ENCODE measurements around the gene GNG7.
"Not testable (repeated sequence)": the region's sequence is repeated elsewhere in the genome, so short reads cannot be mapped to it uniquely, and the experiment has no call there.

GNG7 gene

GRCh38 chr19:2511570-2511969, 190.9 kb downstream of the GNG7 start:
- H3K36me3 ChIP-seq (ENCODE audit: control insufficient read depth, low read length) = no peaks in the 10 kb centered on the region; the same call in 1 of the 2 replicates
- H4K20me1 ChIP-seq (ENCODE audit: control insufficient read depth, insufficient read depth, low read depth, low read length) = no peaks in the 10 kb centered on the region
- H3K4me2 ChIP-seq (ENCODE audit: low read length) = peak overlapping the region; percentile 40; the same call in 1 of the 2 replicates
- peaks cover 38% of the 10 kb centered on the region for H3K4me1 ChIP-seq (ENCODE audit: control insufficient read depth, low read length)
- H3K9me2 ChIP-seq (replicated peaks; ENCODE audit: control insufficient read depth, low read length) = no peaks in the 10 kb centered on the region
- no peaks in the 10 kb centered on the region for H3K27me3 ChIP-seq (ENCODE audit: control insufficient read depth, low read length)
- no peaks in the 10 kb centered on the region for H3K9me3 ChIP-seq (ENCODE audit: control insufficient read depth, insufficient read depth, low read length)
- peaks cover 7% of the 10 kb centered on the region; the same call in 1 of the 2 replicates for H3F3A ChIP-seq (ENCODE audit: control insufficient read depth, insufficient read depth)
- no peaks in the 10 kb centered on the region for H3K79me2 ChIP-seq (ENCODE audit: control insufficient read depth, low read length)
- no peak overlapping the region for H3K4me3 ChIP-seq (ENCODE audit: low read length)
- no peak overlapping the region for H3K27ac ChIP-seq (ENCODE audit: low read depth, low read length)
- no peak for TF ChIP-seq CTCF (IDR thresholded peaks at IDR 0.05; ENCODE audit: low read depth, low read length, poor library complexity, severe bottlenecking)
- TF ChIP-seq EZH2phosphoT487 (IDR thresholded peaks at IDR 0.05; ENCODE audit: borderline replicate concordance, low read length) = no peak

DNA sequence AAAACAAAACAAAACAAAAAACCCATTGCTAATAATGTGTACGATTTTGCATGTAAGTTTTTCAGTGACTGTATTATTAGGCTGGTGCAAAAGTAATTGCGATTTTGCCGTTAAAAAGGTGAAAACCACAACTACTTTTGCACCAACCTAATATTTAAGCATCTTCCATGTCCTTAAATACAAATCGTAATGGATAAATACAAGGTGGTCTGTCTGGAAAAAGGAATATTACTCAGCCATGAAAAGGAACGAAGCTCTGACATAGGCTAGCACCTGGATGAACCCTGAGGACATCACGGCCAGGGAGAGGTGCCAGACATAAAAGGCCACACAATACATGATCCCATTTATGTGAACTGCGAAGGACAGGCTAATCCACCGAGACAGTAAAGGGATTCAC, 193.4 kb downstream of the GNG7 start:
- peaks cover 40% of the 10 kb centered on the region for H3K4me1 ChIP-seq (ENCODE audit: control insufficient read depth, low read length)

GRCh38 chr19:2507109-2507508, 195.4 kb downstream of the GNG7 start:
- H3F3A ChIP-seq (ENCODE audit: control insufficient read depth, insufficient read depth) = peaks cover 7% of the 10 kb centered on the region; the same call in 1 of the 2 replicates
- H3K9me3 ChIP-seq (ENCODE audit: control insufficient read depth, insufficient read depth, low read length) = no peaks in the 10 kb centered on the region
- H3K79me2 ChIP-seq (ENCODE audit: control insufficient read depth, low read length) = no peaks in the 10 kb centered on the region
- H3K27ac ChIP-seq (ENCODE audit: low read depth, low read length) = peak overlapping the region; percentile 49
- peaks cover 41% of the 10 kb centered on the region for H3K4me1 ChIP-seq (ENCODE audit: control insufficient read depth, low read length)
- no peaks in the 10 kb centered on the region for H3K36me3 ChIP-seq (ENCODE audit: control insufficient read depth, low read length)
- no peaks in the 10 kb centered on the region for H3K9me2 ChIP-seq (replicated peaks; ENCODE audit: control insufficient read depth, low read length)
- no peaks in the 10 kb centered on the region for H4K20me1 ChIP-seq (ENCODE audit: control insufficient read depth, insufficient read depth, low read depth, low read length)
- TF ChIP-seq EZH2phosphoT487 (IDR thresholded peaks at IDR 0.05; ENCODE audit: borderline replicate concordance, low read length) (no peak), CTCF (IDR thresholded peaks at IDR 0.05; ENCODE audit: low read depth, low read length, poor library complexity, severe bottlenecking) (no peak)
- no peaks in the 10 kb centered on the region for H3K27me3 ChIP-seq (ENCODE audit: control insufficient read depth, low read length)
- peak overlapping the region; percentile 68 for H3K4me2 ChIP-seq (ENCODE audit: low read length)
- H3K4me3 ChIP-seq (ENCODE audit: low read length) = peak overlapping the region; percentile 53

More for the DNA sequence above, 193.4 kb downstream of the GNG7 start:
- H3K27ac ChIP-seq (ENCODE audit: low read depth, low read length) = no peak overlapping the region
- peaks cover 7% of the 10 kb centered on the region; the same call in 1 of the 2 replicates for H3F3A ChIP-seq (ENCODE audit: control insufficient read depth, insufficient read depth)
- no peak overlapping the region for H3K4me2 ChIP-seq (ENCODE audit: low read length)
- H4K20me1 ChIP-seq (ENCODE audit: control insufficient read depth, insufficient read depth, low read depth, low read length) = no peaks in the 10 kb centered on the region
- H3K4me3 ChIP-seq (ENCODE audit: low read length) = no peak overlapping the region
- no peaks in the 10 kb centered on the region for H3K9me2 ChIP-seq (replicated peaks; ENCODE audit: control insufficient read depth, low read length)
- no peaks in the 10 kb centered on the region for H3K36me3 ChIP-seq (ENCODE audit: control insufficient read depth, low read length)
- no peaks in the 10 kb centered on the region for H3K9me3 ChIP-seq (ENCODE audit: control insufficient read depth, insufficient read depth, low read length)
- no peaks in the 10 kb centered on the region for H3K27me3 ChIP-seq (ENCODE audit: control insufficient read depth, low read length)
- no peak for TF ChIP-seq CTCF (IDR thresholded peaks at IDR 0.05; ENCODE audit: low read depth, low read length, poor library complexity, severe bottlenecking)
- TF ChIP-seq EZH2phosphoT487 (IDR thresholded peaks at IDR 0.05; ENCODE audit: borderline replicate concordance, low read length) = no peak
- no peaks in the 10 kb centered on the region for H3K79me2 ChIP-seq (ENCODE audit: control insufficient read depth, low read length)

DNA sequence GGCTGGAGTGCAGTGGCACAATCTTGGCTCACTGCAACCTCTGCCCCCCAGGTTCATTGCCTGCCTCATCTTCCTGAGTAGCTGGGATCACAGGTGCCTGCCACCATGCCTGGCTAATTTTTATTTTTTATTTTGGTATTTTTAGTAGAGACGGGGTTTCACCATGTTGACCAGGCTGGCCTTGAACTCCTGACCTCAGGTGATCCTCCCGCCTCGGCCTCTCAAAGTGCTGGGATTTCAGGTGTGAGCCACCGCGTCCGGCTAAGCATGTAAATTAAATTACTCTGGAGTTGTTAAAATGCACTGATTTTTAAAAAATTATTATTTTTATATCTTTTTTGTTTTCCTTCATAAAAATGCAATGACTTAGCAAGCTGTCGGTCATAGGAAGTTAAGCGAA, 195.8 kb downstream of the GNG7 start:
- H3K36me3 ChIP-seq (ENCODE audit: control insufficient read depth, low read length); H4K20me1 ChIP-seq (ENCODE audit: control insufficient read depth, insufficient read depth, low read depth, low read length); H3K9me3 ChIP-seq (ENCODE audit: control insufficient read depth, insufficient read depth, low read length); H3K27me3 ChIP-seq (ENCODE audit: control insufficient read depth, low read length); H3K9me2 ChIP-seq (replicated peaks; ENCODE audit: control insufficient read depth, low read length); H3F3A ChIP-seq (ENCODE audit: control insufficient read depth, insufficient read depth); H3K79me2 ChIP-seq (ENCODE audit: control insufficient read depth, low read length): not testable (repeated sequence)
- peak overlapping the region; percentile 49 for H3K27ac ChIP-seq (ENCODE audit: low read depth, low read length)
- peaks cover 37% of the 10 kb centered on the region for H3K4me1 ChIP-seq (ENCODE audit: control insufficient read depth, low read length)
- H3K4me2 ChIP-seq (ENCODE audit: low read length) = peak overlapping the region; percentile 68
- H3K4me3 ChIP-seq (ENCODE audit: low read length) = peak overlapping the region; percentile 53

Data from DOHH2 (cell line).